ENCODE measurements around the gene IFT80. TPM values are rescaled to one million over a fixed set of nuclear protein-coding genes. Genes with fewer than 3 reads are reported as not detected.

IFT80 gene
- total and polyA plus RNA-seq, 2 donors from 2014 or later: 17.5 to 36.6 TPM

DNA sequence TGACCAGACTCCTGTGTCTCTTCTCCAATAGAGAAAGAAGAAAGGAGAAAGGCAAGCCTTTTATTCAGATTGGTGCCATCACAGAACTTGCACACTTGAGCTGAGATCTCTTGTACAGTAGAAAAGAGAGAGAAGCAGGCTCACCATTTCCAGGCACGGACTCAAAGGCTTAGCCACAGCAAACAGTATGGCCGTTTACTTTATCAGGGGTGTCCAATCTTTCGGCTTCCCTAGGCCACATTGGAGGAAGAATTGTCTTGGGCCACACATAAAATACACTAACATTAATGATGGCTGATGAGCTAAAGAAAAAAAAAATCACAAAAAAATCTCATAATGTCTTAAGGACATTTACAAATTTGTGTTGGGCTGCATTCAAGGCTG is 5.0 kb downstream of the IFT80 start:
- Histone ChIP-seq H3K4me1 (ENCODE audit: control insufficient read depth in 2 of 3, insufficient read depth in 2 of 3, low read depth in 1 of 3, low read length in 3 of 3) (peaks cover 0 to 6% (median 0%) of the 10 kb centered on the region in 3 donors), H3K36me3 (ENCODE audit: control insufficient read depth in 2 of 3, insufficient read depth in 3 of 3, low read length in 3 of 3) (no peaks in the 10 kb centered on the region), H3K9me3 (ENCODE audit: control insufficient read depth in 2 of 3, insufficient read depth in 1 of 3, low read length in 3 of 3) (no peaks in the 10 kb centered on the region), H3K27me3 (ENCODE audit: control insufficient read depth, insufficient read depth, low read length) (no peaks in the 10 kb centered on the region), H3K9ac (ENCODE audit: low read length in 3 of 3) (no peak overlapping the region), H3K4me3 (ENCODE audit: low read length in 3 of 3) (no peak overlapping the region), H3K27ac (ENCODE audit: low read depth in 2 of 2, low read length in 2 of 2) (no peak overlapping the region)
- DNase-seq: no peak
- TF ChIP-seq, protein P1, sequence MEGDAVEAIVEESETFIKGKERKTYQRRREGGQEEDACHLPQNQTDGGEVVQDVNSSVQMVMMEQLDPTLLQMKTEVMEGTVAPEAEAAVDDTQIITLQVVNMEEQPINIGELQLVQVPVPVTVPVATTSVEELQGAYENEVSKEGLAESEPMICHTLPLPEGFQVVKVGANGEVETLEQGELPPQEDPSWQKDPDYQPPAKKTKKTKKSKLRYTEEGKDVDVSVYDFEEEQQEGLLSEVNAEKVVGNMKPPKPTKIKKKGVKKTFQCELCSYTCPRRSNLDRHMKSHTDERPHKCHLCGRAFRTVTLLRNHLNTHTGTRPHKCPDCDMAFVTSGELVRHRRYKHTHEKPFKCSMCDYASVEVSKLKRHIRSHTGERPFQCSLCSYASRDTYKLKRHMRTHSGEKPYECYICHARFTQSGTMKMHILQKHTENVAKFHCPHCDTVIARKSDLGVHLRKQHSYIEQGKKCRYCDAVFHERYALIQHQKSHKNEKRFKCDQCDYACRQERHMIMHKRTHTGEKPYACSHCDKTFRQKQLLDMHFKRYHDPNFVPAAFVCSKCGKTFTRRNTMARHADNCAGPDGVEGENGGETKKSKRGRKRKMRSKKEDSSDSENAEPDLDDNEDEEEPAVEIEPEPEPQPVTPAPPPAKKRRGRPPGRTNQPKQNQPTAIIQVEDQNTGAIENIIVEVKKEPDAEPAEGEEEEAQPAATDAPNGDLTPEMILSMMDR (IDR thresholded peaks at IDR 0.05; ENCODE audit: borderline replicate concordance, extremely low read depth, insufficient read depth): no peak
- no peak for FAIRE-seq
- intact Hi-C loops (cut with DNase I): no loop called here

DNA sequence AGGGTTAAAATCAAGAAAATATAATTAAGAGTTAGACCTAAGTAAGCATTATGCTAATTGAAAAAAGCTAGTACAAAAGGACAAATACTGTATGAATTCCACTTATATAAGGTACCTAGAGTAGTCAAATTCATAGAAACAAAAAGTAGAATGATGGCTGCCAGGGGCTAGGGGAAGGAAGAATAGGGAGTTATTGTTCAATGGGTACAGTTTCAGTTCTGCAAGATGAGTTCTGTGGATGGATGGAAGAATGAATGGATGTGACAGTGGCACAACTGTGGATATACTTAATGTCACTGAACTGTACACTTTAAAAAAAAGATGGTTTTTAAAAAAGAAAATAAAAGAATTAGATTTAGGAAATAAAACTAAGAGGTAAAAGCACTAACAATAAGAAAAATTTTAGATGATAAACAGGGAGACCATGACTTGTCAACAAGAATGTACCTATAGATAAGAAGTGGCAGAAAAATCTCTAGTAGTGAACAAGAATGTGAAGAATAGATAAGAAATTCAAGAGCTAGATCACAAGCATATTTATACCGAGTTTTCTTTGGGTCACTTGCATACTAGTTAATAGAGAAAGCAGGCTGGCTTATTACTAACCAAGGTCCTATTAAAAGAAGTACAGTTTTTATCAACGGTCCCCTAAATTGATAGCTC is 5.5 kb downstream of the IFT80 start:
- no peak overlapping the region for H3K27ac ChIP-seq (ENCODE audit: low read depth in 2 of 2, low read length in 2 of 2)
- no peaks in the 10 kb centered on the region for H3K9me3 ChIP-seq (ENCODE audit: control insufficient read depth in 2 of 3, insufficient read depth in 1 of 3, low read length in 3 of 3)
- TF ChIP-seq, protein P1 (IDR thresholded peaks at IDR 0.05; ENCODE audit: borderline replicate concordance, extremely low read depth, insufficient read depth): no peak
- intact Hi-C loops (cut with DNase I): no loop called here
- no peaks in the 10 kb centered on the region for H3K27me3 ChIP-seq (ENCODE audit: control insufficient read depth, insufficient read depth, low read length)
- no peaks in the 10 kb centered on the region for H3K36me3 ChIP-seq (ENCODE audit: control insufficient read depth in 2 of 3, insufficient read depth in 3 of 3, low read length in 3 of 3)
- H3K9ac ChIP-seq (ENCODE audit: low read length in 3 of 3): no peak overlapping the region
- H3K4me1 ChIP-seq (ENCODE audit: control insufficient read depth in 2 of 3, insufficient read depth in 2 of 3, low read depth in 1 of 3, low read length in 3 of 3): peaks cover 0 to 5% (median 0%) of the 10 kb centered on the region in 3 donors
- no peak for FAIRE-seq
- no peak overlapping the region for H3K4me3 ChIP-seq (ENCODE audit: low read length in 3 of 3)
- DNase-seq: no peak

DNA sequence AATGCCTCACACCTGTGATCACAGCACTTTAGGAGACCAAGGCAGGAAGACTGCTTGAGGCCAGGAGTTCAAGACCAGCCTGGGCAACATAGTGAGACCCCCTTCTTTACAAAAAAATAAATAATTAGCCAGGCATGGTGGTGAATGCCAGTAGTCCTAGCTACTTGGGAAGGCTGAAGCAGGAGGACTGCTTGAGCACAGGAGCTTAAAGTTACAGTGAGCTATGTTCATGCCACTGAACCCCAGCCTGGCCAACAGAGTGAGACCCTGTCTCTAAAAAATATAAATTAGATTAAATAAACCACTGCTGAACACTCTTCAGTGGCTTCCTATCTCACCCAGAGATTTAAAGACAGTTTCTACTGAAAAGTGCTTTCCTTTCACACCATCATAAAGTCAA is 6.2 kb downstream of the IFT80 start:
- FAIRE-seq (no peak), DNase-seq (no peak)
- intact Hi-C loops (cut with DNase I): no loop called here
- no peak overlapping the region for H3K9ac ChIP-seq (ENCODE audit: low read length in 3 of 3)
- H3K4me1 ChIP-seq (ENCODE audit: control insufficient read depth in 2 of 3, insufficient read depth in 2 of 3, low read depth in 1 of 3, low read length in 3 of 3): no peaks in the 10 kb centered on the region
- H3K9me3 ChIP-seq (ENCODE audit: control insufficient read depth in 2 of 3, insufficient read depth in 1 of 3, low read length in 3 of 3): no peaks in the 10 kb centered on the region
- H3K4me3 ChIP-seq (ENCODE audit: low read length in 3 of 3): no peak overlapping the region
- H3K27me3 ChIP-seq (ENCODE audit: control insufficient read depth, insufficient read depth, low read length): no peaks in the 10 kb centered on the region
- TF ChIP-seq, protein P1 (IDR thresholded peaks at IDR 0.05; ENCODE audit: borderline replicate concordance, extremely low read depth, insufficient read depth): no peak
- no peaks in the 10 kb centered on the region for H3K36me3 ChIP-seq (ENCODE audit: control insufficient read depth in 2 of 3, insufficient read depth in 3 of 3, low read length in 3 of 3)
- H3K27ac ChIP-seq (ENCODE audit: low read depth in 2 of 2, low read length in 2 of 2): no peak overlapping the region

Measured in kidney (tissue), 14 donors.